Smooth muscle cell (in vitro differentiated cells): ENCODE data around the gene LPP. TPM values are rescaled to one million over a fixed set of nuclear protein-coding genes. Genes with fewer than 3 reads are reported as not detected.

Source experiments
- DNase-seq: peaks from one replicate; lab custom pipeline; 2025; ENCODE audit not compliant: unreplicated experiment; lab: John Stamatoyannopoulos, UW
- H2AFZ ChIP-seq: fragments of 200-600 bp; sonication (generic); 2 replicates; pipeline ENCODE4 v1.6.0; 2016; ENCODE audit warnings: antibody characterized with exemption, low read depth, mild to moderate bottlenecking
- H3F3A ChIP-seq: fragments of 200-600 bp; sonication (generic); 2 replicates; pipeline ENCODE4 v1.6.0; 2017; ENCODE audit warnings: antibody characterized with exemption, low read depth
- H3K27ac ChIP-seq: fragments of 200-600 bp; sonication (generic); 2 replicates; pipeline ENCODE4 v1.5.1; 2016; ENCODE audit warnings: low read depth, mild to moderate bottlenecking
- H3K27me3 ChIP-seq: fragments of 200-600 bp; sonication (generic); 2 replicates; pipeline ENCODE4 v1.6.1; 2016; ENCODE audit warnings: low read depth, mild to moderate bottlenecking
- H3K36me3 ChIP-seq: fragments of 200-600 bp; sonication (generic); 2 replicates; pipeline ENCODE4 v1.5.1; 2016; ENCODE audit warnings: low read depth
- H3K4me1 ChIP-seq: fragments of 200-600 bp; sonication (generic); 2 replicates; pipeline ENCODE4 v1.5.1; 2016; ENCODE audit warnings: low read depth
- H3K4me2 ChIP-seq: fragments of 200-600 bp; sonication (generic); 2 replicates; pipeline ENCODE4 v1.6.0; 2016; ENCODE audit warnings: mild to moderate bottlenecking
- H3K4me3 ChIP-seq: fragments of 200-600 bp; sonication (generic); 2 replicates; pipeline ENCODE4 v1.5.1; 2016; ENCODE audit warnings: mild to moderate bottlenecking
- H3K79me2 ChIP-seq: fragments of 200-600 bp; sonication (generic); 2 replicates; pipeline ENCODE4 v1.6.0; 2016; ENCODE audit warnings: low read depth, mild to moderate bottlenecking
- H3K9ac ChIP-seq: fragments of 200-600 bp; sonication (generic); 2 replicates; pipeline ENCODE4 v1.6.0; 2016; ENCODE audit warnings: low read depth
- H3K9me3 ChIP-seq: fragments of 200-600 bp; sonication (generic); replicated peaks from 2 replicates; pipeline ENCODE4 v1.5.1; 2016; ENCODE audit warnings: low read depth
- H4K20me1 ChIP-seq: fragments of 200-600 bp; sonication (generic); 2 replicates; pipeline ENCODE4 v1.6.0; 2016; ENCODE audit warnings: low read depth
- CTCF ChIP-seq: fragments of 200-600 bp; sonication (generic); IDR thresholded peaks from 2 replicates; pipeline ENCODE4 v1.5.1; 2017; ENCODE audit warnings: borderline replicate concordance, mild to moderate bottlenecking, antibody characterized with exemption; ENCODE audit not compliant: insufficient read depth, poor library complexity, severe bottlenecking
- WGBS: methylation state at CpG from one replicate; pipeline ENCODE4 v1.1.7; 2016; ENCODE audit warnings: low lambda C conversion rate; 5-methylcytosine and 5-hydroxymethylcytosine counted together
- polyA plus RNA-seq: library from polyadenylated mRNA; unstranded; fragments of >200 nt; fragmentation: Nextera tagmentation; extraction: Ambion mirVana; gene quantifications from 2 replicates; pipeline ENCODE4 v1.2.1, GENCODE V29; 2016
- total RNA-seq: library from RNA; depleted of rRNA; stranded (reverse); fragments of >200 nt; gene quantifications from 2 replicates; pipeline ENCODE4 v1.2.3, GENCODE V29; 2014

The LPP gene
- total and polyA plus RNA-seq, 2 experiments from 2014 or later, result 42.3 to 128 TPM

DNA sequence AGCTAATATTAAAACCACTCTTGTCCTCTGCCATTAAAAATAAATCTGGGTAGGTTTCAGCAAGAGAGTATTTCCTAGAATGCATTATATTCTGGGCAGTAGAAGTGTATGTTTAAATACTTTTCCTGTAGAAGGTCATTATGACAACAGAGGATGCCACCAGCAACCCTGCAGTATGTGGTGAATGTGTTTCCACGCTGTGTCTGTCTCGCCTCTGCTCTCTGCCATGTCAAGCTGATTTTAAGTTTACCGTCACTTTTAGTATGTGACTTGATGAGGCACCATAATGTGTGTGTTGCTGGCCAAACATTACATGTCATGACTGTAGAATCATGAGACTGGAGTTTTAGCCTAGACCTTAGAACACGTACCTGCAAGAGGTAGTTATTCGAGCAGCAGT, 211.2 kb downstream of the LPP start:
- Histone ChIP-seq H3K36me3 (no peaks in the 10 kb centered on the region), H3K27ac (no peak overlapping the region), H3K79me2 (peaks cover 57% of the 10 kb centered on the region), H2AFZ (no peak overlapping the region), H3K4me3 (no peak overlapping the region), H4K20me1 (peaks cover 86% of the 10 kb centered on the region), H3K9ac (no peak overlapping the region), H3K4me2 (no peak overlapping the region), H3K27me3 (no peaks in the 10 kb centered on the region), H3K4me1 (no peaks in the 10 kb centered on the region), H3K9me3 (no peaks in the 10 kb centered on the region), H3F3A (peaks cover 2% of the 10 kb centered on the region)
- no peak for DNase-seq
- TF ChIP-seq CTCF, result no peak
- WGBS, result 90% methylated on average over 5 of the region's 5 CpGs

GRCh38 chr3:188365988-188366698, 212.2 kb downstream of the LPP start:
- Histone ChIP-seq H3K36me3 (no peaks in the 10 kb centered on the region), H3K79me2 (peaks cover 62% of the 10 kb centered on the region), H3K9me3 (no peaks in the 10 kb centered on the region), H3K27me3 (no peaks in the 10 kb centered on the region), H3K4me2 (no peak overlapping the region), H3K9ac (no peak overlapping the region), H3F3A (no peaks in the 10 kb centered on the region), H3K4me3 (no peak overlapping the region), H4K20me1 (peaks cover 85% of the 10 kb centered on the region), H2AFZ (no peak overlapping the region), H3K27ac (no peak overlapping the region), H3K4me1 (no peaks in the 10 kb centered on the region)
- 75% methylated on average over 12 of the region's 12 CpGs for WGBS
- DNase-seq, result no peak
- TF ChIP-seq CTCF, result no peak

GRCh38 chr3:188367678-188368077, 213.7 kb downstream of the LPP start:
- H3K27me3 ChIP-seq, result no peaks in the 10 kb centered on the region

More at GRCh38 chr3:188367678-188368077, 213.7 kb downstream of the LPP start:
- Histone ChIP-seq H3K4me1 (no peaks in the 10 kb centered on the region), H3K9me3 (no peaks in the 10 kb centered on the region), H3K4me2 (no peak overlapping the region), H4K20me1 (peaks cover 74% of the 10 kb centered on the region), H2AFZ (no peak overlapping the region), H3K4me3 (no peak overlapping the region), H3K79me2 (peaks cover 69% of the 10 kb centered on the region), H3K27ac (no peak overlapping the region), H3F3A (no peaks in the 10 kb centered on the region), H3K36me3 (no peaks in the 10 kb centered on the region), H3K9ac (no peak overlapping the region)
- 89% methylated on average over 1 of the region's 1 CpG for WGBS
- TF ChIP-seq CTCF, result no peak
- DNase-seq, result no peak
